Spleen (tissue), 11 donors: ENCODE results near the gene ZFP57. TPM values are rescaled to one million over a fixed set of nuclear protein-coding genes. Genes with fewer than 3 reads are reported as not detected.
A peak's percentile ranks its signal among the peaks of the same experiment; 100 is the strongest.

Source experiments
- DNase-seq: peaks from one replicate; pipeline ENCODE4 v3.0.0-alpha.2; 2020
- H3K27ac ChIP-seq, 8 donors: fragments of 200-600 bp; sonication (generic) in 7 of 8; 1 replicate in 4 of 8; 2 replicates in 4 of 8; pipeline versions ENCODE4 v1.5.0 to v1.8.0; 2016 to 2021; ENCODE audit warnings: inconsistent platforms in 4 of 8, mild to moderate bottlenecking in 4 of 8, moderate library complexity in 1 of 8
- H3K27me3 ChIP-seq, 7 donors: fragments of 200-600 bp; sonication (generic) in 6 of 7; replicated peaks in 1 of 7; 1 replicate in 4 of 7; 2 replicates in 3 of 7; pipeline versions ENCODE4 v1.5.0 to v1.8.0; 2016 to 2021; ENCODE audit warnings: inconsistent platforms in 3 of 7, mild to moderate bottlenecking in 1 of 7
- H3K36me3 ChIP-seq, 6 donors: fragments of 200-600 bp; sonication (generic) in 5 of 6; 1 replicate in 4 of 6; 2 replicates in 2 of 6; pipeline versions ENCODE4 v1.5.0 to v1.8.0; 2016 to 2021; ENCODE audit warnings: inconsistent platforms in 2 of 6
- H3K4me1 ChIP-seq, 6 donors: fragments of 200-600 bp; sonication (generic) in 5 of 6; 1 replicate in 3 of 6; 2 replicates in 3 of 6; pipeline versions ENCODE4 v1.5.0 to v1.8.0; 2016 to 2021; ENCODE audit warnings: inconsistent platforms in 3 of 6
- H3K4me3 ChIP-seq, 8 donors: fragments of 200-600 bp; sonication (generic) in 7 of 8; 1 replicate in 4 of 8; 2 replicates in 4 of 8; pipeline versions ENCODE4 v1.5.0 to v1.8.0; 2016 to 2021; ENCODE audit warnings: inconsistent platforms in 4 of 8, mild to moderate bottlenecking in 4 of 8, moderate library complexity in 2 of 8
- H3K9me3 ChIP-seq, 8 donors: fragments of 200-600 bp; sonication (generic) in 7 of 8; 1 replicate in 4 of 8; 2 replicates in 4 of 8; pipeline versions ENCODE4 v1.5.0 to v1.8.0; 2016 to 2021; ENCODE audit warnings: inconsistent platforms in 4 of 8
- CTCF ChIP-seq, 11 experiments: fragments of 200-600 bp in 7 of 11; fragments of 450-650 bp in 4 of 11; sonication (generic) in 4 of 11; IDR thresholded peaks in 8 of 11; conservative IDR thresholded peaks in 3 of 11; 1 replicate in 7 of 11; 2 replicates in 4 of 11; pipeline versions ENCODE4 v1.4.0 to v1.8.0; 2016 to 2021; ENCODE audit warnings: antibody characterized with exemption in 11 of 11, inconsistent platforms in 4 of 11, mild to moderate bottlenecking in 1 of 11
- POLR2A ChIP-seq, 3 donors: fragments of 450-650 bp; IDR thresholded peaks; one replicate each; pipeline ENCODE4 v1.5.1; 2017; ENCODE audit warnings: antibody characterized with exemption in 3 of 3, mild to moderate bottlenecking in 1 of 3
- POLR2AphosphoS5 ChIP-seq, 3 donors: sonication (generic); formaldehyde crosslinking; IDR thresholded peaks; one replicate each; pipeline ENCODE4 v1.5.1; 2017; ENCODE audit warnings: antibody characterized with exemption in 3 of 3
- WGBS, 5 donors: extraction: QIAGEN DNeasy Blood & Tissue Kit in 3 of 5; methylation state at CpG; one replicate each; pipeline versions ENCODE4 v1.1.5 to v1.1.7; 2013 to 2018; 5-methylcytosine and 5-hydroxymethylcytosine counted together
- intact Hi-C: fragments of 100-400 bp; cut with DNase I; formaldehyde crosslinking; loops from one replicate; pipeline ENCODE4 v1.15.0; 2023; ENCODE audit warnings: low total_unique reads
- polyA plus RNA-seq, 3 donors: library from polyadenylated mRNA; stranded (reverse); fragments of 200-250 nt; gene quantifications; one replicate each; pipeline ENCODE4 v1.2.1, GENCODE V29; 2013
- total RNA-seq, 7 donors: library from RNA; depleted of rRNA in 3 of 7; stranded (reverse); fragments of >200 nt in 3 of 7; fragmentation: NEBNext Ultra II Directional in 4 of 7; extraction: Animal tissue kit (Norgen Biotek cat#: 25700) in 4 of 7; gene quantifications; one replicate each; pipeline versions ENCODE4 v1.1.0 to v1.2.1, GENCODE V29; 2016 to 2021
- donor health status: healthy with polysubstance abuse.
- donor health status: DM: no; HTN: no; CAD: no; lungs with moderate emphysema.
- donor health status: DM: no; HTN: no; CAD: no.
- donor health status: Bipolar disorder and iron deficiency.
- donor health status: healthy.
- donor health status: DM: no; HTN: no; CAD: no.
- donor health status: DM: yes; HTN: yes; CAD: no.

ZFP57 gene
- total and polyA plus RNA-seq, 10 donors = 0.37 to 6.8 (median 1.7) TPM; not detected in 6

GRCh38 chr6:29724937-29725869 lies 44.3 kb upstream of the ZFP57 start:
- intact Hi-C loops = no loop called here
- H3K27me3 ChIP-seq = no peaks in the 10 kb centered on the region
- DNase-seq = no peak
- peak overlapping the region in 4 of 8 donors; percentile 12 to 100 (median 98) for H3K27ac ChIP-seq
- 49 to 76% (median 73%) methylated on average over 11 of the region's 11 CpGs for WGBS, 5 donors
- no peaks in the 10 kb centered on the region for H3K9me3 ChIP-seq
- peaks cover 32 to 76% (median 52%) of the 10 kb centered on the region in 6 donors for H3K4me1 ChIP-seq
- H3K36me3 ChIP-seq = peaks cover 3 to 54% (median 44%) of the 10 kb centered on the region in 6 donors
- H3K4me3 ChIP-seq = peak overlapping the region; percentile 61 to 100 (median 97)
- TF ChIP-seq POLR2AphosphoS5 (IDR thresholded peaks at IDR 0.05) (peak in 1 of 3 donors; percentile 34), CTCF (IDR thresholded peaks at IDR 0.05 in 8 of 11, conservative IDR thresholded peaks at IDR 0.05 in 3 of 11) (no peak)

- DNase-seq = peak; percentile 91
- H3K4me3 ChIP-seq = peak overlapping the region; percentile 61 to 100 (median 97)
- TF ChIP-seq POLR2A (IDR thresholded peaks at IDR 0.05) (peak in 1 of 3 donors; percentile 32), CTCF (IDR thresholded peaks at IDR 0.05 in 8 of 11, conservative IDR thresholded peaks at IDR 0.05 in 3 of 11) (peak in 1 of 11 experiments; percentile 16), POLR2AphosphoS5 (IDR thresholded peaks at IDR 0.05) (peak in 2 of 3 donors; percentile 28 to 75)
- H3K27me3 ChIP-seq = no peaks in the 10 kb centered on the region
- no peaks in the 10 kb centered on the region for H3K9me3 ChIP-seq
- peaks cover 3 to 52% (median 44%) of the 10 kb centered on the region in 6 donors for H3K36me3 ChIP-seq
- H3K4me1 ChIP-seq = peaks cover 32 to 64% (median 51%) of the 10 kb centered on the region in 6 donors
- H3K27ac ChIP-seq = peak overlapping the region; percentile 94 to 100 (median 98)
- intact Hi-C loops = no loop called here
- WGBS, 5 donors = 8 to 27% (median 11%) methylated on average over 15 to 76 of the region's 76 CpGs
These were observed 43.0 kb upstream of the ZFP57 start for GRCh38 chr6:29723666-29724588.

GRCh38 chr6:29723262-29723665 lies 42.3 kb upstream of the ZFP57 start, which contains the start of gene HLA-F:
Gene HLA-F (plus strand): TSS chr6:29723434. CDS start chr6:29723464, 30 bp downstream.
- WGBS, 5 donors = 0% methylated on average over 14 to 26 of the region's 26 CpGs
- intact Hi-C loops = no loop called here
- peak; percentile 91 for DNase-seq
- TF ChIP-seq CTCF (IDR thresholded peaks at IDR 0.05 in 8 of 11, conservative IDR thresholded peaks at IDR 0.05 in 3 of 11) (peak in 2 of 11 experiments; percentile 9 to 28), POLR2AphosphoS5 (IDR thresholded peaks at IDR 0.05) (peak; percentile 93 to 98 (median 93)), POLR2A (IDR thresholded peaks at IDR 0.05) (peak; percentile 63 to 85 (median 66))
- Histone ChIP-seq H3K4me1 (peaks cover 27 to 57% (median 48%) of the 10 kb centered on the region in 6 donors), H3K27ac (peak within 1 kb of the TSS; percentile 94 to 100 (median 98)), H3K27me3 (no peaks in the 10 kb centered on the region), H3K36me3 (peaks cover 3 to 46% (median 42%) of the 10 kb centered on the region in 6 donors), H3K9me3 (no peaks in the 10 kb centered on the region), H3K4me3 (peak within 1 kb of the TSS; percentile 61 to 100 (median 97))
